PC-9 (cell line): Measurements from ENCODE around the gene CTNND2. TPM values are rescaled to one million over a fixed set of nuclear protein-coding genes. Genes with fewer than 3 reads are reported as not detected.

Experiments used
- BruUV-seq: library from RNA; stranded (reverse); fragments of 400-500 nt; replicated peaks from 2 replicates; lab custom pipeline; 2021; lab: Mats Ljungman, UMichigan
- CTCF ChIA-PET: fragments of 300-600 bp; sonication (Branson Sonifier 250); formaldehyde crosslinking; loops from one replicate; lab custom pipeline; 2022; ENCODE audit warnings: antibody characterized with exemption; lab: Charles Lee
- POLR2A ChIA-PET: fragments of 300-600 bp; sonication (Branson Sonifier 250); formaldehyde crosslinking; loops from one replicate; lab custom pipeline; 2022; ENCODE audit warnings: antibody characterized with exemption; ENCODE audit not compliant: unreplicated experiment; lab: Charles Lee
- DNase-seq, 2 experiments: peaks; one replicate each; pipeline versions ENCODE4 v3.0.0 to v3.0.0-alpha.2; 2015 to 2022; ENCODE audit warnings: mixed read lengths in 1 of 2
- H2AFZ ChIP-seq: fragments of 200-600 bp; sonication (generic); 2 replicates; pipeline ENCODE4 v1.8.1; 2017; ENCODE audit warnings: antibody characterized with exemption
- H3F3A ChIP-seq: fragments of 200-600 bp; sonication (generic); 2 replicates; pipeline ENCODE4 v1.8.1; 2017; ENCODE audit warnings: antibody characterized with exemption, mild to moderate bottlenecking, low read depth; ENCODE audit not compliant: insufficient read depth
- H3K27ac ChIP-seq: fragments of 200-600 bp; sonication (generic); 2 replicates; pipeline ENCODE4 v1.6.1; 2016; ENCODE audit warnings: mixed run types
- H3K27me3 ChIP-seq: fragments of 200-600 bp; sonication (generic); 2 replicates; pipeline ENCODE4 v1.6.1; 2016; ENCODE audit warnings: low read depth, mixed run types; ENCODE audit not compliant: insufficient read depth
- H3K36me3 ChIP-seq: fragments of 200-600 bp; sonication (generic); 2 replicates; pipeline ENCODE4 v1.6.1; 2016; ENCODE audit warnings: low read depth, mixed run types
- H3K4me1 ChIP-seq: fragments of 200-600 bp; sonication (generic); replicated peaks from 2 replicates; pipeline ENCODE4 v1.6.1; 2016; ENCODE audit warnings: mixed run types; ENCODE audit not compliant: insufficient read depth
- H3K4me2 ChIP-seq: fragments of 200-600 bp; sonication (generic); 2 replicates; pipeline ENCODE4 v1.6.1; 2017; ENCODE audit warnings: mixed run types
- H3K4me3 ChIP-seq: fragments of 200-600 bp; sonication (generic); 2 replicates; pipeline ENCODE4 v1.6.1; 2016; ENCODE audit warnings: mixed run types
- H3K79me2 ChIP-seq: fragments of 200-600 bp; sonication (generic); 2 replicates; pipeline ENCODE4 v1.6.1; 2017; ENCODE audit warnings: low read depth, mixed run types
- H3K9me2 ChIP-seq: fragments of 200-600 bp; sonication (generic); 2 replicates; pipeline ENCODE4 v1.8.1; 2017; ENCODE audit warnings: mild to moderate bottlenecking; ENCODE audit not compliant: insufficient read depth
- H3K9me3 ChIP-seq: fragments of 200-600 bp; sonication (generic); 2 replicates; pipeline ENCODE4 v1.8.1; 2016; ENCODE audit warnings: low read depth; ENCODE audit not compliant: insufficient read depth
- H4K20me1 ChIP-seq: fragments of 200-600 bp; sonication (generic); 2 replicates; pipeline ENCODE4 v1.8.1; 2017; ENCODE audit not compliant: insufficient read depth
- EZH2 ChIP-seq: fragments of 200-600 bp; sonication (generic); IDR thresholded peaks from 2 replicates; pipeline ENCODE4 v1.8.0; 2017; ENCODE audit warnings: antibody characterized with exemption, low read depth
- intact Hi-C: fragments of 100-400 bp; cut with micrococcal nuclease; formaldehyde crosslinking; loops from one replicate; pipeline ENCODE4 v1.10.0; 2022; ENCODE audit not compliant: unreplicated experiment
- total RNA-seq: library from RNA; stranded (reverse); gene quantifications from 2 replicates; pipeline ENCODE4 v1.2.3, GENCODE V29; 2021
- TF ChIP-seq, protein P1 (sequence below): fragments of 200-600 bp; sonication (generic); conservative IDR thresholded peaks from 2 replicates; pipeline ENCODE4 v1.6.1; 2017; ENCODE audit warnings: mixed run types, antibody characterized with exemption, mild to moderate bottlenecking, moderate library complexity

Gene CTNND2
- total RNA-seq, 1 experiment from 2014 or later: not detected

DNA sequence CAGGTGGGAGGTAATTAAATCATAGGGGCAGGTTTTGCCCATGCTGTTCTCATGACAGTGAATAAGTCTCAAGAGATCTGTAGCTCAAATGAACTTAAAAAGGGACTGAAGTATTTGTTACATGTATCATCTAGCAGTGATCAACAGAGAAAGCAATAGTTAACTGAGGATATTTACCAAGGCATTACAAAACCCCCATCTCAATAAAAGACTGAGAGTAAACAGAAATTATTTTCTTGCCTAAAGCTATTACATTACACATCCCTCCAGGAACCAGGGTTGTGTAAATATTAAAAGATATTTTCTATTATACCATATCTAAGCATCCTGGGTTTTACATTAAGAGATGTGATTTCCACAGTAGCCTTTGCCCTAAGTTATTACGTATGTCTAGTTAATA, 169.9 kb downstream of the CTNND2 start:
- DNase-seq: no peak
- H2AFZ ChIP-seq: no peak overlapping the region
- no peak overlapping the region for H3K27ac ChIP-seq
- no peaks in the 10 kb centered on the region for H3K4me1 ChIP-seq
- H3K27me3 ChIP-seq: no peaks in the 10 kb centered on the region
- no TSS peak for BruUV-seq
- intact Hi-C loops: no loop called here
- no peaks in the 10 kb centered on the region for H3K9me2 ChIP-seq
- TF ChIP-seq, protein P1, sequence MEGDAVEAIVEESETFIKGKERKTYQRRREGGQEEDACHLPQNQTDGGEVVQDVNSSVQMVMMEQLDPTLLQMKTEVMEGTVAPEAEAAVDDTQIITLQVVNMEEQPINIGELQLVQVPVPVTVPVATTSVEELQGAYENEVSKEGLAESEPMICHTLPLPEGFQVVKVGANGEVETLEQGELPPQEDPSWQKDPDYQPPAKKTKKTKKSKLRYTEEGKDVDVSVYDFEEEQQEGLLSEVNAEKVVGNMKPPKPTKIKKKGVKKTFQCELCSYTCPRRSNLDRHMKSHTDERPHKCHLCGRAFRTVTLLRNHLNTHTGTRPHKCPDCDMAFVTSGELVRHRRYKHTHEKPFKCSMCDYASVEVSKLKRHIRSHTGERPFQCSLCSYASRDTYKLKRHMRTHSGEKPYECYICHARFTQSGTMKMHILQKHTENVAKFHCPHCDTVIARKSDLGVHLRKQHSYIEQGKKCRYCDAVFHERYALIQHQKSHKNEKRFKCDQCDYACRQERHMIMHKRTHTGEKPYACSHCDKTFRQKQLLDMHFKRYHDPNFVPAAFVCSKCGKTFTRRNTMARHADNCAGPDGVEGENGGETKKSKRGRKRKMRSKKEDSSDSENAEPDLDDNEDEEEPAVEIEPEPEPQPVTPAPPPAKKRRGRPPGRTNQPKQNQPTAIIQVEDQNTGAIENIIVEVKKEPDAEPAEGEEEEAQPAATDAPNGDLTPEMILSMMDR: no peak
- TF ChIP-seq EZH2: no peak
- H3F3A ChIP-seq: no peaks in the 10 kb centered on the region
- no peaks in the 10 kb centered on the region for H3K36me3 ChIP-seq
- H4K20me1 ChIP-seq: no peaks in the 10 kb centered on the region
- H3K4me3 ChIP-seq: no peak overlapping the region
- ChIA-PET CTCF (no interaction called here), POLR2A (no interaction called here)
- no peaks in the 10 kb centered on the region; the same call in 1 of the 2 replicates for H3K9me3 ChIP-seq
- H3K4me2 ChIP-seq: no peak overlapping the region
- no peaks in the 10 kb centered on the region for H3K79me2 ChIP-seq

DNA sequence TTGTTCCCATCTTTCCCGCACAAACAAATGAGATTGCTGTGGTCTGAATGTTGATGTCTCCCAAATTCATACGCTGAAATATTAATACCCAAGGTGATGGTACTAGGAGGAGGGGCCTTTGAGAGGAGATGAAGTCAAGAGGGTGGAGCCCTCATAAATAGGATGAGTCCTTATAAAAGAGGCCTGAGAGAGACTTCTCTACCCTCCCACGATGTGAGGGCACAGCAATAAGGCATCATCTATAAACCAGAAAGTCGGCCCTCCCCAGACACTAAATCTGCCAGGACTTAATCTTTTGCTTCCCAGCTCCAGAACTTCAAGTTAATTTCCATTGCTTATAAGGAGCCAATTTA, 170.4 kb downstream of the CTNND2 start:
- no peaks in the 10 kb centered on the region for H3K79me2 ChIP-seq
- ChIA-PET POLR2A (no interaction called here), CTCF (no interaction called here)
- no peaks in the 10 kb centered on the region for H3K27me3 ChIP-seq
- no peaks in the 10 kb centered on the region for H4K20me1 ChIP-seq
- no peaks in the 10 kb centered on the region for H3F3A ChIP-seq
- no TSS peak for BruUV-seq
- no peak overlapping the region for H2AFZ ChIP-seq
- H3K36me3 ChIP-seq: no peaks in the 10 kb centered on the region
- H3K9me3 ChIP-seq: no peaks in the 10 kb centered on the region; the same call in 1 of the 2 replicates
- H3K9me2 ChIP-seq: no peaks in the 10 kb centered on the region
- TF ChIP-seq, protein P1: no peak
- no peak for TF ChIP-seq EZH2
- intact Hi-C loops: no loop called here
- no peak overlapping the region for H3K27ac ChIP-seq
- H3K4me1 ChIP-seq: no peaks in the 10 kb centered on the region
- H3K4me2 ChIP-seq: no peak overlapping the region
- no peak for DNase-seq
- H3K4me3 ChIP-seq: no peak overlapping the region

DNA sequence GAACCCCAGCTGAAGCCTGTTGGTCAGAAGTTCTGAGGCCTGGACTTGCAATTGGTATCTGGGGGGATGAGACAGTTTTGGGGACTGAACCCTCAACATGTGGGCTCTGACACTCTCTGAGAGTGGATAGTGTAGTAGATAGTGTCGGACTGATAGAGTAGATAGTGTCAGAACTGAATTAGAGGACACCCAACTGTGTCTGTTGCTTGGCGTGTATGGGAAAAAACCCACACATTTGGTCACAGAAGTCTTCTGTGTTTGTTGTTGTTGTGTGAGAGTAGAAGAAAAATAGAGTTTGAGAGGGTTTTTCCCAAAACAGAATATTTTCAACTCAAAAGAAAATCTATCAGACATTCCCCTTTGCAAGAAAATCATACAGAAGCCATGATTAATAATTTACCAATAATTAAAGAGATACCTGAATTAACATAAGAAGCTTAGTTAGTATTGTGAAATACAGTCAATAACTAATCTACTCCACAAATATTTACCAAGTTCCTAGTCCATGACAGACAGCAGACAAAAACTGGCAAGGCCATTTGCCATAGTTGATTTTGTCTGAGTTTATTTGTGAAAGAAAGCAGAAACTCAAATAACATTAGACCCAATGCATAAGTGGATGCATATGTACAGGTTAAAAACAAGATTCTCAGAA, 170.9 kb downstream of the CTNND2 start:
- H3K27ac ChIP-seq: no peak overlapping the region
- intact Hi-C loops: no loop called here
- H3K36me3 ChIP-seq: no peaks in the 10 kb centered on the region
- TF ChIP-seq EZH2: no peak
- TF ChIP-seq, protein P1: no peak
- no peaks in the 10 kb centered on the region for H4K20me1 ChIP-seq
- no peaks in the 10 kb centered on the region for H3K4me1 ChIP-seq
- no peaks in the 10 kb centered on the region for H3K79me2 ChIP-seq
- ChIA-PET CTCF (no interaction called here), POLR2A (no interaction called here)
- H3K4me2 ChIP-seq: no peak overlapping the region
- H3K9me2 ChIP-seq: no peaks in the 10 kb centered on the region
- no peaks in the 10 kb centered on the region; the same call in 1 of the 2 replicates for H3K9me3 ChIP-seq
- H3F3A ChIP-seq: no peaks in the 10 kb centered on the region
- no peak for DNase-seq
- H3K4me3 ChIP-seq: no peak overlapping the region
- no peaks in the 10 kb centered on the region for H3K27me3 ChIP-seq
- no TSS peak for BruUV-seq
- no peak overlapping the region for H2AFZ ChIP-seq
